SK-N-SH (cell line): ENCODE results near the gene BAIAP3.

ENCODE experiments used
- CTCF ChIP-seq: fragments of 200-600 bp; sonication (generic); IDR thresholded peaks from 2 replicates; pipeline ENCODE4 v1.6.1; 2017; ENCODE audit warnings: antibody characterized with exemption, mild to moderate bottlenecking, moderate library complexity
- EZH2phosphoT487 ChIP-seq: fragments of 200-600 bp; sonication (generic); IDR thresholded peaks from 2 replicates; pipeline ENCODE4 v1.6.1; 2017; ENCODE audit warnings: low read depth, mixed run types, mild to moderate bottlenecking, antibody characterized with exemption, moderate library complexity, borderline replicate concordance
- FOSL2 ChIP-seq: IDR thresholded peaks from 2 replicates; pipeline ENCODE4 v1.4.0; 2012; ENCODE audit warnings: low read depth, mild to moderate bottlenecking, moderate library complexity, borderline replicate concordance
- JUND ChIP-seq: IDR thresholded peaks from 2 replicates; pipeline ENCODE4 v1.4.0; 2012
- MAX ChIP-seq: IDR thresholded peaks from 2 replicates; pipeline ENCODE4 v1.4.0; 2012; ENCODE audit warnings: low read depth
- NFIC ChIP-seq: IDR thresholded peaks from 2 replicates; pipeline ENCODE4 v1.4.0; 2012; ENCODE audit warnings: borderline replicate concordance
- NRF1 ChIP-seq: IDR thresholded peaks from 2 replicates; pipeline ENCODE4 v1.6.1; 2012; ENCODE audit warnings: low read depth, mild to moderate bottlenecking, low read length
- POLR2AphosphoS5 ChIP-seq: IDR thresholded peaks from 2 replicates; pipeline ENCODE4 v1.6.1; 2012; ENCODE audit warnings: low read depth, low read length
- RAD21 ChIP-seq: IDR thresholded peaks from 2 replicates; pipeline ENCODE4 v1.6.1; 2012; ENCODE audit warnings: mild to moderate bottlenecking, low read length
- RFX5 ChIP-seq: IDR thresholded peaks from 2 replicates; pipeline ENCODE4 v1.6.1; 2012; ENCODE audit warnings: mild to moderate bottlenecking, improper control_type of control experiment, low read length
- SIN3A ChIP-seq: IDR thresholded peaks from 2 replicates; pipeline ENCODE4 v1.6.1; 2012; ENCODE audit warnings: low read depth, mild to moderate bottlenecking, low read length, moderate library complexity, borderline replicate concordance
- TAF1 ChIP-seq: IDR thresholded peaks from 2 replicates; pipeline ENCODE4 v1.6.1; 2012; ENCODE audit warnings: low read depth, mild to moderate bottlenecking, low read length, moderate library complexity, borderline replicate concordance
- YY1 ChIP-seq: IDR thresholded peaks from 2 replicates; pipeline ENCODE4 v1.4.0; 2012; ENCODE audit warnings: low read depth, mild to moderate bottlenecking
- ZBTB33 ChIP-seq: IDR thresholded peaks from 2 replicates; pipeline ENCODE4 v1.4.0; 2012; ENCODE audit warnings: low read depth, borderline replicate concordance

- TF ChIP-seq NFIC = no peak
- TF ChIP-seq CTCF = no peak
- TF ChIP-seq NRF1 = no peak
- no peak for TF ChIP-seq RAD21
- TF ChIP-seq SIN3A = no peak
- TF ChIP-seq JUND = no peak
- TF ChIP-seq RFX5 = no peak
- no peak for TF ChIP-seq ZBTB33
- no peak for TF ChIP-seq MAX
- TF ChIP-seq POLR2AphosphoS5 = no peak
- no peak for TF ChIP-seq TAF1
- no peak for TF ChIP-seq EZH2phosphoT487
- no peak for TF ChIP-seq YY1
- no peak for TF ChIP-seq FOSL2
Measured at GRCh38 chr16:1326946-1327618, 6.4 kb upstream of the BAIAP3 start.
